Measurements from ENCODE around the gene TECPR2.
A peak's percentile ranks its signal among the peaks of the same experiment; 100 is the strongest.

TECPR2 gene

DNA sequence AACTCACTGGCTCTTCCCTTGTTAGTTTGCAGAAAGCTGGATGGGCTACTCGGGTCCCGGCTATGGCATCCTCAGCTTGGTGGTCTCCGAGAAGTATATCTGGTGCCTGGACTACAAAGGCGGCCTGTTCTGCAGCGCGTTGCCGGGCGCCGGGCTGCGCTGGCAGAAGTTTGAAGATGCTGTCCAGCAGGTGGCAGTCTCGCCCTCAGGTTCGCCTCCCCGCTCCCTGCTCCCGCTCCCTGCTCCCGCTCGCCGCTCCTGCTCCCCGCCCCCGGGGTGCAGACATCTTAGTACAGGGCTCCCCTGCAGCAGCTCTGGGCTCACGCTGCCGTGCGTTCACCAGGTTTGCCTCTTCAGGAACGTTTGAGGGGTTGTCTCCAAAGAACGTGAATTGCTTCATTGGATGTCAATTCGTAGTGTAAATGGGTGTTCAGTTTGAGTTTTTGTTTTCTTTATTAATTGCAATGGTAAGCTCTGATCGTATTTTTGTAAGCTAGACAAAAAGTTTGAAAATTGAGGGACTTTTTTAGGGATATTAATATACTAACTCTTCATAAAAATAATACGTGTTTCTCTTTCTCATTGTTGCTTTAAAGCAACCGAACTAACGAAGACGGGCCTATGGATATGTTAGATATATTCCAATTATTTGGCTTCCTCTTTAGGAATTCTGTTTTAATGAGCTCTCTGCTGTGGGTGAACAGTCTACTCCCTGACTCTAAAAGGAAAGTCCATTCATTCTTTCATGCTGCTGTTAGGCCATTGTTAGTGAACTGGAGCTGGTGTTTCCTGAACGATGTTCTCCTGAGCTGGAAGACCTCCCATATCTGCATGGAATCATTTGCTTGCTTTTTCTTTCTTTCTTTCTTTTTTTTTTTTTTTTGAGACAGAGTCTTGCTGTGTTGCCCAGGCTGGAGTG is 75.5 kb downstream of the TECPR2 start:
- H3K36me3 ChIP-seq (ENCODE audit: control insufficient read depth in 5 of 5, insufficient read depth in 5 of 5, low read length in 5 of 5) = peaks cover 3 to 57% (median 50%) of the 10 kb centered on the region in 5 donors
- peak overlapping the region in 1 of 5 donors; percentile 65 for H3K9ac ChIP-seq (ENCODE audit: low read length in 5 of 5)
- no peaks in the 10 kb centered on the region for H3K9me3 ChIP-seq (ENCODE audit: control insufficient read depth in 5 of 5, low read length in 5 of 5)
- H3K4me3 ChIP-seq (ENCODE audit: low read depth in 1 of 5, low read length in 5 of 5) = peak overlapping the region; percentile 42 to 67 (median 57)
- H3K4me1 ChIP-seq (ENCODE audit: control insufficient read depth in 5 of 5, insufficient read depth in 5 of 5, low read length in 5 of 5) = peaks cover 0 to 11% (median 7%) of the 10 kb centered on the region in 5 donors
- no peak overlapping the region for H3K27ac ChIP-seq (ENCODE audit: low read depth, low read length)
- H3K27me3 ChIP-seq (ENCODE audit: control insufficient read depth in 5 of 5, insufficient read depth in 4 of 5, low read length in 5 of 5) = no peaks in the 10 kb centered on the region

GRCh38 chr14:102439556-102439955 is 76.8 kb downstream of the TECPR2 start:
- H3K4me1 ChIP-seq (ENCODE audit: control insufficient read depth in 5 of 5, insufficient read depth in 5 of 5, low read length in 5 of 5) = peaks cover 0 to 11% (median 7%) of the 10 kb centered on the region in 5 donors
- no peaks in the 10 kb centered on the region for H3K27me3 ChIP-seq (ENCODE audit: control insufficient read depth in 5 of 5, insufficient read depth in 4 of 5, low read length in 5 of 5)
- H3K9ac ChIP-seq (ENCODE audit: low read length in 5 of 5) = no peak overlapping the region
- peaks cover 3 to 65% (median 58%) of the 10 kb centered on the region in 5 donors for H3K36me3 ChIP-seq (ENCODE audit: control insufficient read depth in 5 of 5, insufficient read depth in 5 of 5, low read length in 5 of 5)
- H3K27ac ChIP-seq (ENCODE audit: low read depth, low read length) = no peak overlapping the region
- no peaks in the 10 kb centered on the region for H3K9me3 ChIP-seq (ENCODE audit: control insufficient read depth in 5 of 5, low read length in 5 of 5)
- no peak overlapping the region for H3K4me3 ChIP-seq (ENCODE audit: low read depth in 1 of 5, low read length in 5 of 5)

DNA sequence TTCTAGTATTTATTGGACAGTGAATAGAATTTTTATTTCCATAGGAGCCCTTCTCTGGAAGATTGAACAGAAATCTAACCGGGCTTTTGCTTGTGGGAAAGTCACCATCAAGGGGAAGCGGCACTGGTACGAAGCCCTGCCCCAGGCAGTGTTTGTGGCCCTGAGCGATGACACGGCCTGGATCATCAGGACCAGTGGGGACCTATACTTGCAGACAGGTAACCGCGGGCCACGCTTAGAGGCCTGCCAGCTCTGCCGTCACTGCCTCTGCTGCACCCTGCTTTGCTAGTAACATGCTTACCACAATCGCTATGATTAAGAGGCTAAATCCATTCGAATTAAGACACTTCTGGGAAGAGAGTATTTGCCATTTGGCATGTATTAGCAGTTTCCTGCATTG is 77.7 kb downstream of the TECPR2 start:
- no peak overlapping the region for H3K9ac ChIP-seq (ENCODE audit: low read length in 5 of 5)
- no peaks in the 10 kb centered on the region for H3K27me3 ChIP-seq (ENCODE audit: control insufficient read depth in 5 of 5, insufficient read depth in 4 of 5, low read length in 5 of 5)
- no peak overlapping the region for H3K27ac ChIP-seq (ENCODE audit: low read depth, low read length)
- no peak overlapping the region for H3K4me3 ChIP-seq (ENCODE audit: low read depth in 1 of 5, low read length in 5 of 5)
- H3K4me1 ChIP-seq (ENCODE audit: control insufficient read depth in 5 of 5, insufficient read depth in 5 of 5, low read length in 5 of 5) = peaks cover 0 to 11% (median 7%) of the 10 kb centered on the region in 5 donors
- no peaks in the 10 kb centered on the region for H3K9me3 ChIP-seq (ENCODE audit: control insufficient read depth in 5 of 5, low read length in 5 of 5)
- peaks cover 3 to 65% (median 57%) of the 10 kb centered on the region in 5 donors for H3K36me3 ChIP-seq (ENCODE audit: control insufficient read depth in 5 of 5, insufficient read depth in 5 of 5, low read length in 5 of 5)

- Histone ChIP-seq H3K36me3 (ENCODE audit: control insufficient read depth in 5 of 5, insufficient read depth in 5 of 5, low read length in 5 of 5) (peaks cover 3 to 75% (median 60%) of the 10 kb centered on the region in 5 donors), H3K9me3 (ENCODE audit: control insufficient read depth in 5 of 5, low read length in 5 of 5) (no peaks in the 10 kb centered on the region), H3K9ac (ENCODE audit: low read length in 5 of 5) (no peak overlapping the region), H3K4me3 (ENCODE audit: low read depth in 1 of 5, low read length in 5 of 5) (no peak overlapping the region), H3K27me3 (ENCODE audit: control insufficient read depth in 5 of 5, insufficient read depth in 4 of 5, low read length in 5 of 5) (no peaks in the 10 kb centered on the region), H3K4me1 (ENCODE audit: control insufficient read depth in 5 of 5, insufficient read depth in 5 of 5, low read length in 5 of 5) (peaks cover 0 to 11% (median 7%) of the 10 kb centered on the region in 5 donors), H3K27ac (ENCODE audit: low read depth, low read length) (no peak overlapping the region)
These were observed 79.8 kb downstream of the TECPR2 start for GRCh38 chr14:102442241-102443211.

- no peak overlapping the region for H3K4me3 ChIP-seq (ENCODE audit: low read depth in 1 of 5, low read length in 5 of 5)
- peaks cover 5 to 89% (median 69%) of the 10 kb centered on the region in 5 donors for H3K36me3 ChIP-seq (ENCODE audit: control insufficient read depth in 5 of 5, insufficient read depth in 5 of 5, low read length in 5 of 5)
- no peaks in the 10 kb centered on the region for H3K9me3 ChIP-seq (ENCODE audit: control insufficient read depth in 5 of 5, low read length in 5 of 5)
- H3K27ac ChIP-seq (ENCODE audit: low read depth, low read length) = no peak overlapping the region
- peaks cover 0 to 2% (median 0%) of the 10 kb centered on the region in 5 donors for H3K4me1 ChIP-seq (ENCODE audit: control insufficient read depth in 5 of 5, insufficient read depth in 5 of 5, low read length in 5 of 5)
- H3K27me3 ChIP-seq (ENCODE audit: control insufficient read depth in 5 of 5, insufficient read depth in 4 of 5, low read length in 5 of 5) = no peaks in the 10 kb centered on the region
- H3K9ac ChIP-seq (ENCODE audit: low read length in 5 of 5) = no peak overlapping the region
These were observed 82.3 kb downstream of the TECPR2 start for GRCh38 chr14:102445066-102445465.

GRCh38 chr14:102445641-102446040 is 82.9 kb downstream of the TECPR2 start:
- Histone ChIP-seq H3K27me3 (ENCODE audit: control insufficient read depth in 5 of 5, insufficient read depth in 4 of 5, low read length in 5 of 5) (no peaks in the 10 kb centered on the region), H3K4me3 (ENCODE audit: low read depth in 1 of 5, low read length in 5 of 5) (no peak overlapping the region), H3K9ac (ENCODE audit: low read length in 5 of 5) (no peak overlapping the region), H3K36me3 (ENCODE audit: control insufficient read depth in 5 of 5, insufficient read depth in 5 of 5, low read length in 5 of 5) (peaks cover 4 to 90% (median 69%) of the 10 kb centered on the region in 5 donors), H3K9me3 (ENCODE audit: control insufficient read depth in 5 of 5, low read length in 5 of 5) (no peaks in the 10 kb centered on the region), H3K4me1 (ENCODE audit: control insufficient read depth in 5 of 5, insufficient read depth in 5 of 5, low read length in 5 of 5) (peaks cover 0 to 2% (median 0%) of the 10 kb centered on the region in 5 donors), H3K27ac (ENCODE audit: low read depth, low read length) (no peak overlapping the region)

GRCh38 chr14:102450206-102451063 is 87.7 kb downstream of the TECPR2 start:
- Histone ChIP-seq H3K4me3 (ENCODE audit: low read depth in 1 of 5, low read length in 5 of 5) (no peak overlapping the region), H3K4me1 (ENCODE audit: control insufficient read depth in 5 of 5, insufficient read depth in 5 of 5, low read length in 5 of 5) (no peaks in the 10 kb centered on the region), H3K9ac (ENCODE audit: low read length in 5 of 5) (no peak overlapping the region), H3K9me3 (ENCODE audit: control insufficient read depth in 5 of 5, low read length in 5 of 5) (no peaks in the 10 kb centered on the region), H3K36me3 (ENCODE audit: control insufficient read depth in 5 of 5, insufficient read depth in 5 of 5, low read length in 5 of 5) (peaks cover 3 to 93% (median 73%) of the 10 kb centered on the region in 5 donors), H3K27me3 (ENCODE audit: control insufficient read depth in 5 of 5, insufficient read depth in 4 of 5, low read length in 5 of 5) (no peaks in the 10 kb centered on the region), H3K27ac (ENCODE audit: low read depth, low read length) (no peak overlapping the region)

- Histone ChIP-seq H3K27ac (ENCODE audit: low read depth, low read length) (no peak overlapping the region), H3K36me3 (ENCODE audit: control insufficient read depth in 5 of 5, insufficient read depth in 5 of 5, low read length in 5 of 5) (peaks cover 3 to 90% (median 67%) of the 10 kb centered on the region in 5 donors)
These were observed 88.3 kb downstream of the TECPR2 start for GRCh38 chr14:102451064-102451352.

DNA sequence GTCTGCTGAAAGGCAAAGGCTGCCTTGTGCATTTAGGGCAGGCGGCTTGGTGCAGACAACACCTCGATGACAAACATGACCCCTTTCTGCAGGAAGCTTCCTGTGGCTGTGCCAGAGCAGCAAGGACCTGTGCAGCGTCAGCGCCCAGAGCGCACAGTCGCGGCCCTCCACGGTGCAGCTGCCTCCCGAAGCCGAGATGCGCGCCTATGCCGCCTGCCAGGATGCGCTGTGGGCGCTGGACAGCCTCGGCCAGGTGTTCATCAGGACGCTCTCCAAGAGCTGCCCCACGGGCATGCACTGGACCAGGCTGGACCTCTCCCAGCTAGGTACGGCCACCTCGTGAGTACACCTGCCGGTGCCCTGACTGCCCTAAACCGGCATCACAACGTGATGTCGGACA is 89.6 kb downstream of the TECPR2 start:
- Histone ChIP-seq H3K36me3 (ENCODE audit: control insufficient read depth in 5 of 5, insufficient read depth in 5 of 5, low read length in 5 of 5) (peaks cover 3 to 87% (median 62%) of the 10 kb centered on the region in 5 donors), H3K9me3 (ENCODE audit: control insufficient read depth in 5 of 5, low read length in 5 of 5) (no peaks in the 10 kb centered on the region), H3K9ac (ENCODE audit: low read length in 5 of 5) (no peak overlapping the region), H3K27me3 (ENCODE audit: control insufficient read depth in 5 of 5, insufficient read depth in 4 of 5, low read length in 5 of 5) (no peaks in the 10 kb centered on the region), H3K4me1 (ENCODE audit: control insufficient read depth in 5 of 5, insufficient read depth in 5 of 5, low read length in 5 of 5) (no peaks in the 10 kb centered on the region), H3K4me3 (ENCODE audit: low read depth in 1 of 5, low read length in 5 of 5) (no peak overlapping the region), H3K27ac (ENCODE audit: low read depth, low read length) (no peak overlapping the region)

More at GRCh38 chr14:102451064-102451352, 88.3 kb downstream of the TECPR2 start:
- Histone ChIP-seq H3K9me3 (ENCODE audit: control insufficient read depth in 5 of 5, low read length in 5 of 5) (no peaks in the 10 kb centered on the region), H3K4me3 (ENCODE audit: low read depth in 1 of 5, low read length in 5 of 5) (no peak overlapping the region), H3K9ac (ENCODE audit: low read length in 5 of 5) (no peak overlapping the region), H3K4me1 (ENCODE audit: control insufficient read depth in 5 of 5, insufficient read depth in 5 of 5, low read length in 5 of 5) (no peaks in the 10 kb centered on the region), H3K27me3 (ENCODE audit: control insufficient read depth in 5 of 5, insufficient read depth in 4 of 5, low read length in 5 of 5) (no peaks in the 10 kb centered on the region)
